NCI-H2196 treated with DMSO at 0.1 percent for 48 hours (cell line): ENCODE results near the gene LBHD1.
"Not testable (repeated sequence)": the region's sequence is repeated elsewhere in the genome, so short reads cannot be mapped to it uniquely, and the experiment has no call there.

Experiments
- DNase-seq: peaks from one replicate; lab custom pipeline; 2025; ENCODE audit not compliant: unreplicated experiment; lab: John Stamatoyannopoulos, UW

The LBHD1 gene

GRCh38 chr11:62621027-62621566 lies 51.0 kb downstream of the LBHD1 start:
- no peak for DNase-seq

GRCh38 chr11:62616957-62617356 lies 55.1 kb downstream of the LBHD1 start:
- not testable (repeated sequence) for DNase-seq

- DNase-seq: no peak
Observed at GRCh38 chr11:62615521-62615920, 56.5 kb downstream of the LBHD1 start.

GRCh38 chr11:62614275-62614674 lies 57.8 kb downstream of the LBHD1 start:
- DNase-seq: peak; percentile 42

- DNase-seq: peak; percentile 82
Observed at GRCh38 chr11:62613291-62613778, 58.7 kb downstream of the LBHD1 start.
